Karpas-422 (cell line): Measurements from ENCODE around the gene C19orf44. TPM values are rescaled to one million over a fixed set of nuclear protein-coding genes. Genes with fewer than 3 reads are reported as not detected.
"Not testable (repeated sequence)": the region's sequence is repeated elsewhere in the genome, so short reads cannot be mapped to it uniquely, and the experiment has no call there.

Source experiments
- DNase-seq: peaks from one replicate; pipeline ENCODE4 v3.0.0-alpha.2; 2015
- H2AFZ ChIP-seq: fragments of 200-600 bp; sonication (generic); 2 replicates; pipeline ENCODE4 v1.6.1; 2014; ENCODE audit warnings: antibody characterized with exemption, low read length, mixed read lengths
- H3K27ac ChIP-seq: fragments of 200-600 bp; sonication (generic); 2 replicates; pipeline ENCODE4 v1.5.1; 2014; ENCODE audit warnings: mild to moderate bottlenecking, low read length, moderate library complexity
- H3K27me3 ChIP-seq: fragments of 200-600 bp; sonication (generic); 2 replicates; pipeline ENCODE4 v1.6.1; 2014; ENCODE audit warnings: low read length, mixed read lengths
- H3K36me3 ChIP-seq: fragments of 200-600 bp; sonication (generic); 2 replicates; pipeline ENCODE4 v1.6.1; 2014; ENCODE audit warnings: low read length, mixed read lengths; ENCODE audit not compliant: insufficient read depth
- H3K4me1 ChIP-seq: fragments of 200-600 bp; sonication (generic); 2 replicates; pipeline ENCODE4 v1.6.1; 2014; ENCODE audit warnings: mild to moderate bottlenecking, low read length, mixed read lengths
- H3K4me2 ChIP-seq: fragments of 200-600 bp; sonication (generic); 2 replicates; pipeline ENCODE4 v1.6.1; 2014; ENCODE audit warnings: low read length, low read depth, mild to moderate bottlenecking; ENCODE audit not compliant: poor library complexity, severe bottlenecking
- H3K4me3 ChIP-seq: fragments of 200-600 bp; sonication (generic); 2 replicates; pipeline ENCODE4 v1.5.1; 2014; ENCODE audit warnings: mild to moderate bottlenecking, antibody characterized with exemption, low read length, mixed read lengths
- H3K79me2 ChIP-seq: fragments of 200-600 bp; sonication (generic); 2 replicates; pipeline ENCODE4 v1.6.1; 2014; ENCODE audit warnings: mild to moderate bottlenecking, low read length, mixed read lengths
- H3K9ac ChIP-seq: fragments of 200-600 bp; sonication (generic); 2 replicates; pipeline ENCODE4 v1.6.0; 2014; ENCODE audit warnings: low read length
- H3K9me2 ChIP-seq: fragments of 200-600 bp; sonication (generic), shearing (Covaris generic); replicated peaks from 2 replicates; pipeline ENCODE4 v1.6.0; 2014; ENCODE audit warnings: mild to moderate bottlenecking, low read length, moderate library complexity; ENCODE audit not compliant: insufficient read depth
- H3K9me3 ChIP-seq: fragments of 300-700, 200-600 bp; sonication (generic); 2 replicates; pipeline ENCODE4 v1.6.1; 2014; ENCODE audit warnings: low read length, mixed read lengths
- H4K20me1 ChIP-seq: fragments of 200-600 bp; sonication (generic); 2 replicates; pipeline ENCODE4 v1.6.1; 2014; ENCODE audit warnings: mild to moderate bottlenecking, antibody characterized with exemption, low read length, low read depth; ENCODE audit not compliant: insufficient read depth
- total RNA-seq: library from RNA; depleted of rRNA; stranded (reverse); fragments of >200 nt; shearing (Covaris generic); gene quantifications from 2 replicates; pipeline ENCODE4 v1.2.3, GENCODE V29; 2014; ENCODE audit warnings: low replicate concordance

Gene C19orf44
- total RNA-seq, 1 experiment from 2014 or later = 4.7 TPM

DNA sequence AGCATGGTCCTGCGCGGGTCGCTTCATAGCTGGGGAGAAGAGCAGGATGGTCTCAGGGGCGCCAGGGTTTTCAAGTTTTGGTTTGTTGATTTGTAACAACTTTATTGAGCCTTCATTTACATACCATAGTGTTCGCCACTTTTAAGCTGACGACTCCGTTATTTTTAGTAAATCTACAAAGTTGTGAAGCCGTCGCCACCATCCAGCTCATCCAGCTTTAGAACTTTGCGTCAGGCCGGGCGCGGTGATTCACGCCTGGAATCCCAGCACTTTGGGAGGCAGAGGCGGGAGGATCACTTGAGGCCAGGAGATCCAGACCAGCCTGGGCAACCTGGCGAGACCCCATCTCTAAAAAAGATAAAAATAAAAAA is 404 bp downstream of the C19orf44 start:
- Histone ChIP-seq H3K9me3 (no peaks in the 10 kb centered on the region), H2AFZ (peak overlapping the region; percentile 24; the same call in 1 of the 2 replicates), H3K9me2 (no peaks in the 10 kb centered on the region), H3K27ac (no peak overlapping the region; the same call in 1 of the 2 replicates), H3K4me1 (peaks cover 21% of the 10 kb centered on the region), H3K4me2 (peak overlapping the region; percentile 61), H3K79me2 (peaks cover 32% of the 10 kb centered on the region), H3K27me3 (no peaks in the 10 kb centered on the region), H3K9ac (peak overlapping the region; percentile 67), H3K4me3 (peak overlapping the region; percentile 66), H4K20me1 (no peaks in the 10 kb centered on the region), H3K36me3 (peaks cover 7% of the 10 kb centered on the region; the same call in 1 of the 2 replicates)
- no peak for DNase-seq

DNA sequence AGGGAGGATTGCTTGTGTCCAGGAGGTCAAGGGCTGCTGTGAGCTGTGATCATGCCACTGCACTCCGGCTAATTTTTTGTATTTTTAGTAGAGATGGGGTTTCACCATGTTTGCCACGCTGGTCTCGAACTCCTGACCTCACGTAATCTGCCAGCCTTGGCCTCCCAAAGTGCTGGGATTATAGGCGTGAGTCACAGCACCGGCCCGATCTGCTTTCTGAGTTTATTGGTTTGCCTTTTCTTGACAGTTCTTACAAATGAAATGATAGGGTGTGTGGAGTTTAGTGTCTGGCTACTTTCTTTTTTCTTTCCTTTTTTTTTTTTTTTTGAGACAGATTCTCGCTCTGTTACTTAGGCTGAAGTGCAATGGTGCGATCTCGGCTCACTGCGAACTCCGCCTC is 848 bp downstream of the C19orf44 start:
- Histone ChIP-seq H3K27me3 (no peaks in the 10 kb centered on the region), H3K79me2 (peaks cover 32% of the 10 kb centered on the region), H3K36me3 (peaks cover 7% of the 10 kb centered on the region; the same call in 1 of the 2 replicates), H3K4me1 (peaks cover 21% of the 10 kb centered on the region), H4K20me1 (no peaks in the 10 kb centered on the region), H3K4me3 (peak overlapping the region; percentile 66), H2AFZ (no peak overlapping the region), H3K9me2 (no peaks in the 10 kb centered on the region), H3K4me2 (peak overlapping the region; percentile 61), H3K9me3 (no peaks in the 10 kb centered on the region), H3K9ac (peak overlapping the region; percentile 67), H3K27ac (no peak overlapping the region; the same call in 1 of the 2 replicates)
- no peak for DNase-seq

DNA sequence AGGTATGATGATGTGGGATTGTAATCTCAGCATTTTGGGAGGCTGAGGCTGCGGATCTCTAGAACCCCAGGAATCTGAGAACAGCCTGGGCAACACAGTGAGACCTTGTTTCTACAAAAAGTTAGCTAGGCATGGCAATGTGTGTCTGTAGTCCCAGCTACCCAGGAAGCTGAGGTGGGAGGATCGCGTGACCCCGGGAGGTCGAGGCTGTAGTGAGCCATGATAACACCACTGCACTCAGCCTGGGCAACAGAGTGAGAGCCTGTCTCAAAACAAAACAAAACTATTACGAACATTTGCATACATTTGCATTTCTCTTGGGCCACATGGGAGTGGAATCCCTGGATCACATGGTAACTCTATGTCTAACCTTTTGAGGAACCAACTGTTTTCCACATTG is 1.6 kb downstream of the C19orf44 start:
- peaks cover 10% of the 10 kb centered on the region; the same call in 1 of the 2 replicates for H3K36me3 ChIP-seq
- H3K9me2 ChIP-seq = no peaks in the 10 kb centered on the region
- H4K20me1 ChIP-seq = no peaks in the 10 kb centered on the region
- peak; percentile 54 for DNase-seq
- H3K27ac ChIP-seq = 0 out of 2 replicates have a peak overlapping the region, but pooled peaks have one; percentile 15
- peaks cover 32% of the 10 kb centered on the region for H3K79me2 ChIP-seq
- peak overlapping the region; percentile 61 for H3K4me2 ChIP-seq
- H3K4me3 ChIP-seq = no peak overlapping the region
- H3K4me1 ChIP-seq = peaks cover 21% of the 10 kb centered on the region
- H3K9me3 ChIP-seq = no peaks in the 10 kb centered on the region
- H3K27me3 ChIP-seq = no peaks in the 10 kb centered on the region
- no peak overlapping the region for H3K9ac ChIP-seq
- H2AFZ ChIP-seq = no peak overlapping the region

DNA sequence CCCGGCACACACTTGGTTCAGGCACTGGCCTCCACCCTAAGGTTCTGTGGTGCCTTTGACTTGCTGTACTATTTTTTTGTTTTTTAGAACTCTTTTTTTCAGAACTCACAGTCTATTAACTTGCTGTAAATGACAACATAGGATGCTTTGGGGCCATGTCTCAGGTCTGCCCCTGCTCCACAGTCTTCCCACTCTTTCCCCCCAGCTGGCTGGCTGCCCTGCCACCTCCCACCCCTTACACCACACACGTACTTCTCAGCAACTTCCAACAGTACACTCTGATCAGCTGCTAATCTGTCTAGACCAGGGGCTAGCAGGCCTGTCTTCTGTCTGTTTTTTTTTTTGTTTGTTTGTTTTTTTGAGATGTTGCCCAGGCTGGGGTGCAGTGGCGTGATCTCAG is 8.1 kb downstream of the C19orf44 start:
- peaks cover 12% of the 10 kb centered on the region; the same call in 1 of the 2 replicates for H3K36me3 ChIP-seq
- H3K27me3 ChIP-seq = no peaks in the 10 kb centered on the region
- H3K4me3 ChIP-seq = no peak overlapping the region
- no peaks in the 10 kb centered on the region for H3K4me1 ChIP-seq
- no peaks in the 10 kb centered on the region for H3K9me3 ChIP-seq
- H2AFZ ChIP-seq = no peak overlapping the region
- H3K4me2 ChIP-seq = no peak overlapping the region
- no peaks in the 10 kb centered on the region for H3K9me2 ChIP-seq
- DNase-seq = no peak
- H4K20me1 ChIP-seq = no peaks in the 10 kb centered on the region
- no peak overlapping the region for H3K9ac ChIP-seq
- H3K79me2 ChIP-seq = peaks cover 7% of the 10 kb centered on the region
- no peak overlapping the region for H3K27ac ChIP-seq

DNA sequence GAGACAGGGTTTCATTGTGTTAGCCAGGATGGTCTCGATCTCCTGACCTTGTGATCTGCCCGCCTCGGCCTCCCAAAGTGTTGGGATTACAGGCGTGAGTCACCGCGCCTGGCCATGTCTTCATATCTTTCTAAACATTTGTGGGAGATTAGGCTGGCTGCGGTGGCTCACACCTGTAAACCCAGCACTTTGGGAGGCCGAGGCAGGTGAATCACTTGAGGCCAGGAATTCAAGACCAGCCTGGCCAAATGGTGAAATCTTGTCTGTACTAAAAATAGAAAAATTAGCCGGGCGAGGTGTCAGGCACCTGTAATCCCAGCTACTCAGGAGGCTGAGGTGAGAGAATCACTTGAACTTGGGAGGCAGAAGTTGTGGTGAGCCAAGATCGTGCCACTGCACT is 10.0 kb downstream of the C19orf44 start:
- not testable (repeated sequence) for H3K4me3 ChIP-seq, H2AFZ ChIP-seq, H3K9me2 ChIP-seq, H3K9ac ChIP-seq, H3K27ac ChIP-seq, H3K9me3 ChIP-seq, H3K4me1 ChIP-seq, H3K4me2 ChIP-seq, H4K20me1 ChIP-seq, H3K79me2 ChIP-seq, DNase-seq, H3K27me3 ChIP-seq, H3K36me3 ChIP-seq

DNA sequence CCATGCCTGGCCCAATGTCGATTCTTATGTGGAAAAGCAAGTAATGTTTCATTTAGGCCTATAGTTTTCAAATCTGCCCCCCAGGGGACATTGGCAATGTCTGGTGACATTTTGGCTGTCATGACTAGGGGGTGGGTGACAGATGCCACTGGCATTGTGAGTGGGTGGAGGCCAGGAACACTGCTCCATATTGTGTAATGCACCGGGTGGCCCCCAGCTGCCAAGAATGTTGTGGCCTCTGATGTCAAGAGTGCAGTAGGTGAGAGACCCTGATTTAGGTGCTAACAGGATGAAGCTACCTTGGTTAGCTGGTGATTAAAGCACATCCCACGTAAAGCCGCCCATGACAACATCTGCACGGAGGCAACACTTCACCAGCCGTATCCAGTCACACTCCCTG is 10.8 kb downstream of the C19orf44 start:
- no peak overlapping the region for H3K27ac ChIP-seq
- no peak overlapping the region for H3K4me2 ChIP-seq
- no peaks in the 10 kb centered on the region for H3K27me3 ChIP-seq
- H3K4me1 ChIP-seq = no peaks in the 10 kb centered on the region
- no peak for DNase-seq
- no peak overlapping the region for H3K4me3 ChIP-seq
- H4K20me1 ChIP-seq = no peaks in the 10 kb centered on the region
- H3K9me2 ChIP-seq = no peaks in the 10 kb centered on the region
- H3K9ac ChIP-seq = no peak overlapping the region
- no peaks in the 10 kb centered on the region for H3K9me3 ChIP-seq
- H3K79me2 ChIP-seq = no peaks in the 10 kb centered on the region
- H3K36me3 ChIP-seq = 0 out of 2 replicates have a peak, but pooled peaks cover 5% of the 10 kb centered on the region
- H2AFZ ChIP-seq = no peak overlapping the region

DNA sequence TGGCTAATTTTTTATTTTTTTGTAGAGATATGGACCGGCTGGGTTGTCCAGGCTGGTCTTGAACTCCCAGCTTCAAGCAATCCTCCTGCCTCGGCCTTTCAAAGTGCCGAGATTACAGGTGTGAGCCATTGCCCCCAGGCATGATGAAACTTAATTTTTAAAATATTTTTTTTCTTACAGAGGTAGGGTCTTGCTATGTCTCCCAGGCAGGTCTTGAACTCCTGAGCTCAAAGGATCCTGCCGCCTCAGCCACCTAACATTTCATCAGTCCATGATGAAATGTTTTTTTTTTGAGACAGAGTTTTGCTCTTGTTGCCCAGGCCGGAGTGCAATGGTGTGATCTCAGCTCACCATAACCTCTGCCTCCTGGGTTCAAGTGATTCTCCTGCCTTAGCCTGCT is 12.4 kb downstream of the C19orf44 start:
- no peak overlapping the region for H3K9ac ChIP-seq
- H2AFZ ChIP-seq = no peak overlapping the region
- no peak overlapping the region for H3K4me3 ChIP-seq
- H3K27me3 ChIP-seq = no peaks in the 10 kb centered on the region
- no peaks in the 10 kb centered on the region for H3K9me3 ChIP-seq
- H3K79me2 ChIP-seq = no peaks in the 10 kb centered on the region
- DNase-seq = no peak
- H4K20me1 ChIP-seq = no peaks in the 10 kb centered on the region
- no peaks in the 10 kb centered on the region for H3K9me2 ChIP-seq
- H3K4me2 ChIP-seq = no peak overlapping the region
- H3K36me3 ChIP-seq = 0 out of 2 replicates have a peak, but pooled peaks cover 2% of the 10 kb centered on the region
- no peaks in the 10 kb centered on the region for H3K4me1 ChIP-seq
- H3K27ac ChIP-seq = no peak overlapping the region

DNA sequence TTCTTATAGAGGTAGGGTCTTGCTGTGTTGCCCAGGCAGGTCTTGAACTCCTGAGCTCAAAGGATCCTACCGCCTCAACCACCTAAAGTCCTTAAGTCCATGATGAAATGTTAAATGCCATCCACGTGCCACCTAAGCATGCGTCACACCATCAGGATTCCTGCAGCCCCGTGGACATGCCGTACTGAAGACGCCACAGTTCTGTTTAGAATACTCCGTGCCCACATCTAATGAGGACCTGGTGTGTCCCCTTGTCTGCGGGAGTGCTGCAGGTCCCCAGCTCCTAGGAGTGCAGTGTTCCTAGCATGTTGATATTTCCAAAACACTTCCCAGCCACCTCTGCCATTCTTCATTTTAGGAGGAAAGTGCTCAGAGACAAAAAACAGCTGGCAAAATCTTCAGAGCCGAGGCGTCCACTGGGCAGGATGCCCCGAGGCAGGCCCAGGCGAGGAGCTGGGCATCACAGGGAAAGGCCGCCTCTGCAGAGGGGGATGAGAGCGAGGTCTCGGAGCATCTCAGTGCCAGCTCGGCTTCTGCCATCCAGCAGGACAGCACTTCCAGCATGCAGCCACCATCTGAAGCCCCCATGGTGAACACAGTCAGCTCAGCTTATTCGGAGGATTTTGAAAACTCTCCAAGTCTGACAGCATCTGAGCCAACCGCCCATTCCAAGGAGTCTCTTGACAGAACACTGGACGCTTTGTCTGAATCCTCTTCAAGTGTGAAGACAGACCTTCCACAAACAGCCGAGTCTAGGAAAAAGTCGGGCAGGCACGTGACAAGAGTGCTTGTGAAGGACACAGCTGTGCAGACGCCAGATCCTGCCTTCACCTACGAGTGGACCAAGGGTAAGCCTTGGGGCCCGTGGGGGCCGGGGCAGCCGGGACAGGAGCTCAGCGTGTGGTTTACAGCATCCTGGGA is 13.2 kb downstream of the C19orf44 start:
- H3K4me3 ChIP-seq = no peak overlapping the region
- H2AFZ ChIP-seq = no peak overlapping the region
- no peaks in the 10 kb centered on the region for H3K9me2 ChIP-seq
- H3K4me1 ChIP-seq = peaks cover under 1% of the 10 kb centered on the region; the same call in 1 of the 2 replicates
- H3K4me2 ChIP-seq = no peak overlapping the region
- no peak for DNase-seq
- H3K9me3 ChIP-seq = no peaks in the 10 kb centered on the region
- no peaks in the 10 kb centered on the region for H4K20me1 ChIP-seq
- no peaks in the 10 kb centered on the region for H3K27me3 ChIP-seq
- H3K36me3 ChIP-seq = 0 out of 2 replicates have a peak, but pooled peaks cover 2% of the 10 kb centered on the region
- no peaks in the 10 kb centered on the region for H3K79me2 ChIP-seq
- no peak overlapping the region for H3K27ac ChIP-seq
- no peak overlapping the region for H3K9ac ChIP-seq
